DND-41 (cell line): ENCODE results near the gene KRTAP10-12.

Experiments used
- ATAC-seq: fragments of 200-7000 bp; cut with Tn5 transposase; 3 replicates; pipeline ENCODE4 v1.9.1; 2021; ENCODE audit warnings: low read depth; ENCODE audit not compliant: insufficient read depth
- DNase-seq: peaks from one replicate; pipeline ENCODE4 v3.0.0-alpha.2; 2020
- H2AFZ ChIP-seq: 2 replicates; pipeline ENCODE4 v1.6.0; 2012; ENCODE audit warnings: low read depth, low read length
- H3K27ac ChIP-seq: 2 replicates; pipeline ENCODE4 v1.5.1; 2012; ENCODE audit warnings: low read length, inconsistent platforms
- H3K27me3 ChIP-seq: fragments of 200-600 bp; sonication (generic); 2 replicates; pipeline ENCODE4 v1.6.0; 2012; ENCODE audit warnings: low read length, mild to moderate bottlenecking, inconsistent platforms; ENCODE audit not compliant: insufficient read depth, poor library complexity
- H3K36me3 ChIP-seq: 2 replicates; pipeline ENCODE4 v1.5.1; 2012; ENCODE audit warnings: low read length, inconsistent platforms; ENCODE audit not compliant: insufficient read depth
- H3K4me1 ChIP-seq: 2 replicates; pipeline ENCODE4 v1.5.1; 2012; ENCODE audit warnings: mild to moderate bottlenecking, low read length; ENCODE audit not compliant: insufficient read depth
- H3K4me2 ChIP-seq: 2 replicates; pipeline ENCODE4 v1.6.0; 2012; ENCODE audit warnings: mild to moderate bottlenecking, moderate library complexity, low read length, inconsistent platforms; ENCODE audit not compliant: insufficient read depth
- H3K4me3 ChIP-seq, 2 experiments: fragments of 200-600 bp in 1 of 2; shearing (Covaris generic) in 1 of 2; 2 replicates each; pipeline ENCODE4 v1.5.1; 2012 to 2016; ENCODE audit warnings: inconsistent platforms in 2 of 2, low read length in 2 of 2, mild to moderate bottlenecking in 2 of 2, low read depth in 1 of 2, moderate library complexity in 1 of 2
- H3K79me2 ChIP-seq: 2 replicates; pipeline ENCODE4 v1.6.0; 2012; ENCODE audit warnings: low read length, inconsistent platforms; ENCODE audit not compliant: insufficient read depth
- H3K9ac ChIP-seq: 2 replicates; pipeline ENCODE4 v1.6.0; 2012; ENCODE audit warnings: low read depth, mild to moderate bottlenecking, inconsistent platforms, low read length, moderate library complexity
- H3K9me3 ChIP-seq: 2 replicates; pipeline ENCODE4 v1.5.1; 2012; ENCODE audit warnings: low read length, moderate library complexity, mild to moderate bottlenecking, inconsistent platforms; ENCODE audit not compliant: insufficient read depth, severe bottlenecking
- H4K20me1 ChIP-seq: 2 replicates; pipeline ENCODE4 v1.6.0; 2012; ENCODE audit warnings: low read length; ENCODE audit not compliant: insufficient read depth
- EZH2 ChIP-seq: IDR thresholded peaks from 3 replicates; pipeline ENCODE4 v1.6.1; 2012; ENCODE audit warnings: borderline replicate concordance, low read depth, mild to moderate bottlenecking, moderate library complexity, low read length, inconsistent platforms; ENCODE audit not compliant: severe bottlenecking
- TF ChIP-seq, protein P1 (sequence below): IDR thresholded peaks from 2 replicates; pipeline ENCODE4 v1.5.1; 2012; ENCODE audit warnings: borderline replicate concordance, low read length, moderate library complexity, mild to moderate bottlenecking; ENCODE audit not compliant: poor library complexity, severe bottlenecking; ENCODE audit errors: extremely low read depth

Gene KRTAP10-12

DNA sequence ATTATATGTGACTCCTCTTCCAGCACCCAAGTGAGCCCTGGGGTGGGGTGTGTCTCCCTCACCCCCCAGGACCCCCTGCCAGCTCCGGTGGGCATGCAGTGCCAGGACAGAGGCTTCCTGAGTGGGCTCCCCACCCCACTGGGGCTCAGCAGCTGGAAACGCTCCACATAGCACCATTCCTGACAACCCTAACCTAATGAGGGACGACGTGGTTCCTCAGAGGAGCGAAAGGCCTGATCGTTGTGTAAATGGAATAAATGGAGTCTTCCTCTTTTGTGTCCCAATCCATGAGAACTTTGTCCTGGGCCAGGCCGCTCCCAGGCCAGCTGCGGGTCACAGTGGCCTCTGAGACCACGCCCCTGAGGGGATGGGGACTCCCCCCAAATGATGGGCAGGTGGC, 16.2 kb downstream of the KRTAP10-12 start:
- Histone ChIP-seq H3K4me2 (no peak overlapping the region), H3K27me3 (peaks cover 28% of the 10 kb centered on the region), H3K4me1 (no peaks in the 10 kb centered on the region), H4K20me1 (no peaks in the 10 kb centered on the region; the same call in 1 of the 2 replicates), H3K79me2 (no peaks in the 10 kb centered on the region), H3K4me3 (no peak overlapping the region), H2AFZ (no peak overlapping the region), H3K27ac (no peak overlapping the region), H3K9me3 (no peaks in the 10 kb centered on the region), H3K36me3 (no peaks in the 10 kb centered on the region), H3K9ac (no peak overlapping the region)
- ATAC-seq = no peak
- TF ChIP-seq, protein P1, sequence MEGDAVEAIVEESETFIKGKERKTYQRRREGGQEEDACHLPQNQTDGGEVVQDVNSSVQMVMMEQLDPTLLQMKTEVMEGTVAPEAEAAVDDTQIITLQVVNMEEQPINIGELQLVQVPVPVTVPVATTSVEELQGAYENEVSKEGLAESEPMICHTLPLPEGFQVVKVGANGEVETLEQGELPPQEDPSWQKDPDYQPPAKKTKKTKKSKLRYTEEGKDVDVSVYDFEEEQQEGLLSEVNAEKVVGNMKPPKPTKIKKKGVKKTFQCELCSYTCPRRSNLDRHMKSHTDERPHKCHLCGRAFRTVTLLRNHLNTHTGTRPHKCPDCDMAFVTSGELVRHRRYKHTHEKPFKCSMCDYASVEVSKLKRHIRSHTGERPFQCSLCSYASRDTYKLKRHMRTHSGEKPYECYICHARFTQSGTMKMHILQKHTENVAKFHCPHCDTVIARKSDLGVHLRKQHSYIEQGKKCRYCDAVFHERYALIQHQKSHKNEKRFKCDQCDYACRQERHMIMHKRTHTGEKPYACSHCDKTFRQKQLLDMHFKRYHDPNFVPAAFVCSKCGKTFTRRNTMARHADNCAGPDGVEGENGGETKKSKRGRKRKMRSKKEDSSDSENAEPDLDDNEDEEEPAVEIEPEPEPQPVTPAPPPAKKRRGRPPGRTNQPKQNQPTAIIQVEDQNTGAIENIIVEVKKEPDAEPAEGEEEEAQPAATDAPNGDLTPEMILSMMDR = no peak
- TF ChIP-seq EZH2 = no peak
- DNase-seq = no peak

DNA sequence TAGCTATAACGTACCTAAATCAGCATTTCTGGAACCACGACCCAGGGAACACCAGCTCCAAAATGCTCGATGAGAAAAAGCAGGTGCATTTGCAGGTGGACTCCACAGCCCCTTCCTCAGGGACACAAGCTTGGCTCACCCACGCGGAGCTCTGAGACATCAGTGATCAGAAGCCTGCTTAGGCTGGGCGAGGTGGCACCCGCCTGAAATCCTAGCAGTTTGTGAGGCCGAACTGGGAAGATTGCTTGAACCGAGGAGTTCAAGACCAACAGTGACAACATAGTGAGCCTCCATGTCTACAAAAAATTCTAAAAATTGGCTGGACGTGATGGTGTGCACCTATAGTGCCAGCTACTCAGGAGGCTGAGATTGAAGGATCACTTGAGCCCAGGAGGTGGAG, 16.9 kb downstream of the KRTAP10-12 start:
- Histone ChIP-seq H3K9ac (no peak overlapping the region), H3K36me3 (no peaks in the 10 kb centered on the region), H4K20me1 (no peaks in the 10 kb centered on the region), H2AFZ (no peak overlapping the region), H3K9me3 (no peaks in the 10 kb centered on the region), H3K27me3 (peaks cover 30% of the 10 kb centered on the region), H3K27ac (no peak overlapping the region), H3K4me1 (no peaks in the 10 kb centered on the region), H3K79me2 (no peaks in the 10 kb centered on the region), H3K4me2 (no peak overlapping the region), H3K4me3 (no peak overlapping the region)
- TF ChIP-seq, protein P1 = no peak
- no peak for TF ChIP-seq EZH2
- DNase-seq (no peak), ATAC-seq (no peak)

- H3K4me3 ChIP-seq = no peak overlapping the region
- H3K27ac ChIP-seq = no peak overlapping the region
- H3K36me3 ChIP-seq = no peaks in the 10 kb centered on the region
- no peak overlapping the region for H3K9ac ChIP-seq
- ATAC-seq (no peak), DNase-seq (no peak)
- TF ChIP-seq, protein P1 = no peak
- no peak for TF ChIP-seq EZH2
- no peaks in the 10 kb centered on the region for H3K79me2 ChIP-seq
- H3K4me2 ChIP-seq = no peak overlapping the region
- no peaks in the 10 kb centered on the region for H3K4me1 ChIP-seq
- peaks cover 30% of the 10 kb centered on the region for H3K27me3 ChIP-seq
- H4K20me1 ChIP-seq = no peaks in the 10 kb centered on the region
- no peak overlapping the region for H2AFZ ChIP-seq
- no peaks in the 10 kb centered on the region for H3K9me3 ChIP-seq
Measured at GRCh38 chr21:44714905-44715304, 17.9 kb downstream of the KRTAP10-12 start.

DNA sequence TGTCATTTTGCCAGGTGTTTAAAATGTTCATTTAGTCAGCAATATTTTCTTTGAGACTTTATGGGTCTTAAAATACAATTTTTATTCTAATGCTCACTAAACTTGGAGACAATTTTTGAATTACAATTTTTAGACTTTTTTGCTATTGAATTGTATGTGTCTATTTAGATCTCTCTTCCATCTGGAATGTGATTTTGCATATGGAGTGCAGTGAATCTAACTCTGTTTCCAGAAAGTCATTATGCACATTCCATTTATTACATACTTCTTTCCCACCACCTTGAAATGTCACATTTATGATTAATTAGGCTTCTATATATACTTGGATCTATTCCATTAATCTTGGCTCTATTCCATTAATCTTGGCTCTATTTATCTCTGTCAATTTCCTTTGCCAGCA, 20.0 kb downstream of the KRTAP10-12 start:
- DNase-seq (no peak), ATAC-seq (no peak)
- no peak overlapping the region for H3K27ac ChIP-seq
- H3K27me3 ChIP-seq = peaks cover 22% of the 10 kb centered on the region
- no peak overlapping the region for H3K4me3 ChIP-seq
- TF ChIP-seq, protein P1 = no peak
- no peak for TF ChIP-seq EZH2
- H3K36me3 ChIP-seq = no peaks in the 10 kb centered on the region
- H3K9me3 ChIP-seq = no peaks in the 10 kb centered on the region
- no peak overlapping the region for H2AFZ ChIP-seq
- H3K9ac ChIP-seq = no peak overlapping the region
- no peaks in the 10 kb centered on the region for H4K20me1 ChIP-seq
- no peaks in the 10 kb centered on the region for H3K79me2 ChIP-seq
- H3K4me2 ChIP-seq = no peak overlapping the region
- H3K4me1 ChIP-seq = no peaks in the 10 kb centered on the region
